T-helper 2 cell treated with Interferon-gamma antibody and Interleukin-4, amounts not matched to agents 5 μg/mL and 100 μg/mL, for 36 hours (primary cell): ENCODE measurements around the gene STK32A.

Experiments
- DNase-seq: peaks from one replicate; pipeline ENCODE4 v3.0.0; 2021; ENCODE audit warnings: low spot score
- H3K27ac Mint-ChIP-seq: one replicate; pipeline ENCODE4 v1.8.0; 2021; ENCODE audit warnings: mild to moderate bottlenecking, mixed read lengths
- H3K27me3 Mint-ChIP-seq: one replicate; pipeline ENCODE4 v1.8.0; 2021; ENCODE audit warnings: low read depth, mixed read lengths
- H3K36me3 Mint-ChIP-seq: one replicate; pipeline ENCODE4 v1.8.0; 2021; ENCODE audit warnings: low read depth, mixed read lengths
- H3K4me1 Mint-ChIP-seq: one replicate; pipeline ENCODE4 v1.8.0; 2021; ENCODE audit warnings: low read depth, mixed read lengths
- H3K4me3 Mint-ChIP-seq: one replicate; pipeline ENCODE4 v1.8.0; 2022; ENCODE audit warnings: mild to moderate bottlenecking, moderate library complexity, mixed read lengths
- H3K9me3 Mint-ChIP-seq: one replicate; pipeline ENCODE4 v1.8.0; 2021; ENCODE audit warnings: mixed read lengths

The STK32A gene

GRCh38 chr5:147303976-147304375, 69.2 kb downstream of the STK32A start:
- Mint-ChIP-seq H3K27me3 (no peaks in the 10 kb centered on the region), H3K4me1 (no peaks in the 10 kb centered on the region), H3K9me3 (no peaks in the 10 kb centered on the region), H3K36me3 (no peaks in the 10 kb centered on the region), H3K27ac (no peak overlapping the region), H3K4me3 (no peak overlapping the region)
- DNase-seq, result no peak

GRCh38 chr5:147305147-147305546, 70.3 kb downstream of the STK32A start:
- Mint-ChIP-seq H3K27ac (no peak overlapping the region), H3K4me3 (no peak overlapping the region), H3K9me3 (no peaks in the 10 kb centered on the region), H3K4me1 (no peaks in the 10 kb centered on the region), H3K27me3 (no peaks in the 10 kb centered on the region), H3K36me3 (no peaks in the 10 kb centered on the region)
- DNase-seq, result no peak

DNA sequence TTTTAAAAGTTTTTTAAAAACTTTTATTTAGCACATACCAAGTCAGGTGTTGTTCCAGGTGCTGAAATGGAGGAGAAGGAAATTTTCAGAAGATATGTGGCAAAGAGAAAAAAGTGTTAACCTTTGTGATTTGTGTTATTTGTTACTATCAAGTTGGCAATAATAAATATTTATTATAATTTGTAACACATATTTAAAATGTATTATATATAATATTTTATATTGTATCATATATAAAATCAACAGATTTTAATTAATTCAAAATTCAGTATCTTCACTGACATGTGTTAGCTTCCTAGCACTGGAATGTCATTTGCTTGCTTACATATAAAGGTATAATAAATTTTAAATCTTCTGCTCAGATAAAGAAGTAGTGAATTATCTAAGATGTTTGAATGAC, 71.5 kb downstream of the STK32A start:
- H3K27me3 Mint-ChIP-seq, result no peaks in the 10 kb centered on the region
- DNase-seq, result no peak
- no peak overlapping the region for H3K4me3 Mint-ChIP-seq
- H3K27ac Mint-ChIP-seq, result no peak overlapping the region
- no peaks in the 10 kb centered on the region for H3K36me3 Mint-ChIP-seq
- H3K9me3 Mint-ChIP-seq, result no peaks in the 10 kb centered on the region
- no peaks in the 10 kb centered on the region for H3K4me1 Mint-ChIP-seq

DNA sequence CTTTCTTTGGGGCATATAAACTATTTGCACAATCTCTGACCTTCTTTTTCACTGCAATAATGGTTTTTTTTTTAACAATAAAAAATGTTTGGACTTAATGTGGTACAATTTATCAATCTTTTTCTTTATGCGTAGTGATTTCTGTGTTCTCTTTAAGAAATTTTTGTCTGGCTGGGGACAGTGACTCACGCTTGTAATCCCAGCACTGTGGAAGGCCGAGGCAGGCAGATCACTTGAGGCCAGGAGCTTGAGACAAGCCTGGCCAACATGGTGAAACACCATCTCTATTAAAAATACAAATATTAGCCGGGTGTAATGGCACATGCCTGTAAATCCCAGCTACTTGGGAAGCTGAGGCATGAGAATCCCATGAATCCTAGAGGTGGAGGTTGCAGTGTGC, 72.3 kb downstream of the STK32A start:
- H3K27me3 Mint-ChIP-seq, result no peaks in the 10 kb centered on the region
- H3K9me3 Mint-ChIP-seq, result no peaks in the 10 kb centered on the region
- no peak for DNase-seq
- no peak overlapping the region for H3K4me3 Mint-ChIP-seq
- no peaks in the 10 kb centered on the region for H3K36me3 Mint-ChIP-seq
- no peak overlapping the region for H3K27ac Mint-ChIP-seq
- no peaks in the 10 kb centered on the region for H3K4me1 Mint-ChIP-seq

- no peaks in the 10 kb centered on the region for H3K27me3 Mint-ChIP-seq
- no peaks in the 10 kb centered on the region for H3K4me1 Mint-ChIP-seq
- no peak for DNase-seq
- no peak overlapping the region for H3K27ac Mint-ChIP-seq
- H3K36me3 Mint-ChIP-seq, result no peaks in the 10 kb centered on the region
- H3K4me3 Mint-ChIP-seq, result no peak overlapping the region
- H3K9me3 Mint-ChIP-seq, result no peaks in the 10 kb centered on the region
Measured at GRCh38 chr5:147309621-147310020, 74.8 kb downstream of the STK32A start.

DNA sequence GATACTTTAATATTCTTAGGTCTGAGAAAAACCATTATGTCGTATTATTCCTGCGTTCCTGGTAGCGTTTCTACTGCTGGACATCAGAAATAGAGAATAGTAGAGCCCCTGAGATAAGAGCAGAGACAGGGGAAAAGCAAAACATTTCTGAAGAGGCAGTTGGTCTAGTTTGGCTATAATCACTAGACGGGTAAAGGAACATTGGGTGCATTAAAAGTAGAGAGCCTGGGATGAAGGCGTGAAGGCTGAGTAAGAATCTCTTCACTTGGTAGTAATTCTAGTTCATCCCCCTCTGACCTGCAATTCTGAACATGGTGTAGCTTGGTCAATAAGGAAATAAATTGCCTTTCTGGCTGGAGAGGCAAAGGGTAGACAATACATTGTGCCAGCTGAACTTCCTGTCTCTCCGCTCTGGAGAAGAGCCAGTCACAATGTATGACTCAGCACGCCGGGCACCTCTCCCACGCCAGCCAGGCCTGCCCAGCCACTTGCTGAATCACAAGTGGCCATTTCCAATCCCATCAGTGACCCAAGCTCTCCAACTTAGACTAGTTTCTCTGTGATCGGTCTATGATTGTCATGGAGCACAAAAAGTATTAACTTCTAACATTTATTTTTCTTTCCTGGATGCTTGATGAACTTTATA, 75.4 kb downstream of the STK32A start:
- DNase-seq, result no peak
- Mint-ChIP-seq H3K4me1 (no peaks in the 10 kb centered on the region), H3K27ac (no peak overlapping the region)

GRCh38 chr5:147317978-147318684, 83.3 kb downstream of the STK32A start:
- no peaks in the 10 kb centered on the region for H3K27me3 Mint-ChIP-seq
- no peaks in the 10 kb centered on the region for H3K9me3 Mint-ChIP-seq
- H3K4me1 Mint-ChIP-seq, result no peaks in the 10 kb centered on the region

More for the DNA sequence above, 75.4 kb downstream of the STK32A start:
- Mint-ChIP-seq H3K4me3 (no peak overlapping the region), H3K36me3 (no peaks in the 10 kb centered on the region), H3K9me3 (no peaks in the 10 kb centered on the region), H3K27me3 (no peaks in the 10 kb centered on the region)

DNA sequence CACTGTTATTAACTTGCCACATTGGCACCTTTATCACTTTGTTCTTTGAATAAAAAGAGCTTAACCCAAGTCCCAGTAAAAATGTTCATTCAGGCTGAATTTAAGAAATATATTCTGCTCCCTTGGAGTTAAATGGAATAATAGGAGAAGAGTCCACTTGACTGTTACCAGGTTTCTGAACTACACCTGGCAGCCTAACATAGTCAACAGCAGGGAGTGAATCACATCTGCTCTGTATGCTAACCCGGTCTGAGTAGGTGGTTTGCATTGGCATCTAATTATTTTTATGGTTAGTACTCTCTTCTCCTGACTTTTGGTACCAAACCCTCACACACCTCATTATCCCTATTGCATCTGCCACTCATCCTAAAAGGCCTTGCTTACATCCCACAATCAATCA, 86.7 kb downstream of the STK32A start:
- DNase-seq, result no peak
- H3K4me3 Mint-ChIP-seq, result no peak overlapping the region
- no peaks in the 10 kb centered on the region for H3K27me3 Mint-ChIP-seq
- H3K27ac Mint-ChIP-seq, result no peak overlapping the region
- no peaks in the 10 kb centered on the region for H3K4me1 Mint-ChIP-seq
- H3K36me3 Mint-ChIP-seq, result no peaks in the 10 kb centered on the region
- H3K9me3 Mint-ChIP-seq, result no peaks in the 10 kb centered on the region

More at GRCh38 chr5:147317978-147318684, 83.3 kb downstream of the STK32A start:
- H3K36me3 Mint-ChIP-seq, result no peaks in the 10 kb centered on the region
- H3K27ac Mint-ChIP-seq, result no peak overlapping the region
- H3K4me3 Mint-ChIP-seq, result no peak overlapping the region
- no peak for DNase-seq

GRCh38 chr5:147327421-147327820, 92.6 kb downstream of the STK32A start:
- no peaks in the 10 kb centered on the region for H3K27me3 Mint-ChIP-seq
- DNase-seq, result no peak

DNA sequence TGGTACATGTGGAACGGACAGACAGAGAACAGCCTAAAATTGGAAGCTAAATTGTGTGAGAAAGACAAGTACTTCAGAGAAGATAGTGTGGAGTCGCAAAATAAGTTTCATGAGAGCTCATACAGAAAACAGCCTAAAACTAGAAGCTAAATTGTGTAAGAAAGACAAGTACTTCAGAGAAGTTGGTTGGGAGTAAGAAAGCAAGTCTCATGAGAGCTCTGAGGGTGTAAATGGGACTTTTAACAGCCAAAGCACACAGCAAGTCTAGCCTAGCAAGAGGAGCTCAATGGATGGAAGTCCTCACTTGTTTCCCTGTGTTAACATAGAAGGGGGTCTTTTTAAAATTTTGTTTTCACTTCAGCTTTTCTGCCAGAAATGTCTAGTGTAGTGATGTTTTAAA, 93.1 kb downstream of the STK32A start:
- Mint-ChIP-seq H3K27me3 (no peaks in the 10 kb centered on the region), H3K4me3 (no peak overlapping the region), H3K4me1 (no peaks in the 10 kb centered on the region), H3K9me3 (no peaks in the 10 kb centered on the region), H3K27ac (no peak overlapping the region), H3K36me3 (no peaks in the 10 kb centered on the region)
- no peak for DNase-seq

More at GRCh38 chr5:147327421-147327820, 92.6 kb downstream of the STK32A start:
- no peaks in the 10 kb centered on the region for H3K36me3 Mint-ChIP-seq
- H3K4me1 Mint-ChIP-seq, result no peaks in the 10 kb centered on the region
- no peak overlapping the region for H3K4me3 Mint-ChIP-seq
- no peaks in the 10 kb centered on the region for H3K9me3 Mint-ChIP-seq
- H3K27ac Mint-ChIP-seq, result no peak overlapping the region

DNA sequence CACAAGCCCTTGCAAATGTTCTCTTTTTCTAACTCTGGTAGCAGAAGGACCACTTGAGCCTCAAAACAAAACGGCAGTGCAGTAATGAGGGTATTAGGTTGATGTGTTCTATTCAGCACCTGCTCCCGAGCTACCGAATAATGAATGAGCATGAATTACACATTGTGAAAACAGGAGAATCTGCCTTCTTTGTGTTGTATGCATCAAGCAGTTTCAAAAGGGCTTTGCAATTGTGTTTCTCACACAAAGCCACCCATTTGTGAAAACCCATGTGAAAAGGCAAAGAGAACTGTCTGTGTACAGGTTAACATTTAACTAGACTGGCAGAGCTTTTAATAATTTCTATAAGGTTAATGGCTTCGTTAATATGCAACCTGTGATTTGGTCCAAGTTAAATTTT, 97.8 kb downstream of the STK32A start:
- no peaks in the 10 kb centered on the region for H3K9me3 Mint-ChIP-seq
- no peak overlapping the region for H3K27ac Mint-ChIP-seq
- no peak for DNase-seq
- H3K36me3 Mint-ChIP-seq, result no peaks in the 10 kb centered on the region
- H3K4me1 Mint-ChIP-seq, result no peaks in the 10 kb centered on the region
- no peak overlapping the region for H3K4me3 Mint-ChIP-seq
- H3K27me3 Mint-ChIP-seq, result no peaks in the 10 kb centered on the region

DNA sequence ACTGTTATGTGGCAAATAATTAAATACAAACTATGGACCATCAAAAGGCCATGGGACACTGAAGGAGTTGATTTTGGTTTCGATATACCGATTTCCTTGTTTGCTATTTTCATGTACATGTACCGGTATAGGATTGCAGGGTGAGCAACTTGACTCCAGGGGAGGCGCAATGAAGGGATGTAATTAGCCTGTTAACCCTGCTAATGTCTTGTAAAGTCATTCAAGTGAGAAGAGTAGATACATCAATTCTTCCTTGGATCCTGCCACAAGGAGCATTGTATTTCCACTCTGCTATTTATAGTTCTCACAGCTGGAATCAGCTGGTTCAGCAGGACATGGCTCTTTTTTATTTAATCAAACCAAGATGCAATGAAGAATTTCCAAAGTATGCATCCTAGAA, 102.0 kb downstream of the STK32A start:
- Mint-ChIP-seq H3K27me3 (no peaks in the 10 kb centered on the region), H3K27ac (no peak overlapping the region), H3K36me3 (no peaks in the 10 kb centered on the region), H3K4me3 (no peak overlapping the region), H3K4me1 (no peaks in the 10 kb centered on the region), H3K9me3 (no peaks in the 10 kb centered on the region)
- no peak for DNase-seq

GRCh38 chr5:147339313-147339712, 104.5 kb downstream of the STK32A start:
- H3K9me3 Mint-ChIP-seq, result no peaks in the 10 kb centered on the region

DNA sequence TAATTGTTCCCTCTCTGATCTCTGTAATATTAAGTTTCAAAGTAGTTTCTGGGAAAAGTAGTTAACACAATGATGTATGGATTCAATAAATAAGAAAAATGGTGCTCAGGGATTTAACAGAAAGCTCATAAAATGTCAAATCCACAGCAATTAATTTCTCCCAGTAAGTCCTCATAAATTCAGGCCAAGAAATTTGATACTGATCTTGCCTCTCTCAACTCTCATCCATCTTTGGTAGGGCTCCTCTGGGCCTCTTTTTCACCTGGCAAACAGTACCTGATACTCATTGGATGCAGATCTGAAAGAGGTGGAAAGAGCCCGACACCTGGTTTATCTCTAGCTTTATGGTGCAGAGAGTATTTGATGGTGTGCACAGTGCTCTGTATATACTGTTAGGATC, 106.1 kb downstream of the STK32A start:
- no peaks in the 10 kb centered on the region for H3K4me1 Mint-ChIP-seq
- no peak overlapping the region for H3K27ac Mint-ChIP-seq
- no peaks in the 10 kb centered on the region for H3K9me3 Mint-ChIP-seq
- DNase-seq, result no peak
- no peak overlapping the region for H3K4me3 Mint-ChIP-seq
- no peaks in the 10 kb centered on the region for H3K36me3 Mint-ChIP-seq
- no peaks in the 10 kb centered on the region for H3K27me3 Mint-ChIP-seq

More at GRCh38 chr5:147339313-147339712, 104.5 kb downstream of the STK32A start:
- Mint-ChIP-seq H3K27me3 (no peaks in the 10 kb centered on the region), H3K36me3 (no peaks in the 10 kb centered on the region), H3K27ac (no peak overlapping the region), H3K4me3 (no peak overlapping the region), H3K4me1 (no peaks in the 10 kb centered on the region)
- no peak for DNase-seq

- Mint-ChIP-seq H3K27ac (no peak overlapping the region), H3K4me1 (no peaks in the 10 kb centered on the region), H3K36me3 (no peaks in the 10 kb centered on the region), H3K9me3 (no peaks in the 10 kb centered on the region), H3K4me3 (no peak overlapping the region), H3K27me3 (no peaks in the 10 kb centered on the region)
- no peak for DNase-seq
Measured at GRCh38 chr5:147341345-147341744, 106.5 kb downstream of the STK32A start.
